HG02943 (cell line): ENCODE measurements around the gene RNF8.
A peak's percentile ranks its signal among the peaks of the same experiment; 100 is the strongest.
"Not testable (repeated sequence)": the region's sequence is repeated elsewhere in the genome, so short reads cannot be mapped to it uniquely, and the experiment has no call there.

Experiments
- ATAC-seq: cut with Tn5 transposase; IDR thresholded peaks from one replicate; pipeline ENCODE4 v1.9.1; 2021; ENCODE audit warnings: mild to moderate bottlenecking, low read depth, moderate library complexity; ENCODE audit not compliant: unreplicated experiment

The RNF8 gene

DNA sequence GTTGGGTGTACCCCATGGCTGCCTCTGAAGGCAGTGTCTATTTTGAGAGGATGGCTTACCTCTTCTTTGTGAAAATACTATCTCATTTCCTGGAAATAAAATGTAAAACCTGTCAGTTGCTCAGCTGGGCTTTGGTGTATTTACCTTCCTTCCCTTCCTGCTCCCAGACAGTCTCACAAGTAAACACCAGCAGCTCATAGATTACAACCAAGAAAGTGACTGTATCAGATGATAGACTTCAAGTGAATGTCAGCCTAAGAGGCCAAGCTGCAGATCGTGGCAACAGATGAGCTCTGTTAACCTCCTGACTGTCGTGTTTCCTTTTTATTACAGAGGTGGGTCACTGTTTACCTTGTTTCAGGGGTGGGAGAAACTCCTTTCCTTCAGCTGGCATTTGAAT is 37.3 kb downstream of the RNF8 start:
- no peak for ATAC-seq

DNA sequence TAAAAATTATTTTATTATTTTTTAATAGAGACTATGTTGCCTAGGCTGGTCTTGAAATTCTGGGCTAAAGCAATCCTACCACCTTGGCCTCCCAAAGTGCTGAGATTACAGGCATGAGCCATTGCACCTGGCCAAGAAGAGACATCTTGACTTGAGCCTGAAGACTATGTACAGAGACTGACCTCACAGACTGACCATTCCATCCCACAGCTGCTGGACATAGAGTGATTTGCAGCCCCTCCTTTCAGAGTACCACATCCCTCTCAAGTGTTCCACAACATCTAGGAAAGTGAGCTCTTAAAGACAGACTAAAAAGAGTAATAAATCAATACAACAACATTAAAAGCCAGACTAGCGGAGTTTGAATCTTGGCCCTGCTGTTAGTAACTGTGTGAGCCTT is 39.0 kb downstream of the RNF8 start:
- ATAC-seq = no peak

DNA sequence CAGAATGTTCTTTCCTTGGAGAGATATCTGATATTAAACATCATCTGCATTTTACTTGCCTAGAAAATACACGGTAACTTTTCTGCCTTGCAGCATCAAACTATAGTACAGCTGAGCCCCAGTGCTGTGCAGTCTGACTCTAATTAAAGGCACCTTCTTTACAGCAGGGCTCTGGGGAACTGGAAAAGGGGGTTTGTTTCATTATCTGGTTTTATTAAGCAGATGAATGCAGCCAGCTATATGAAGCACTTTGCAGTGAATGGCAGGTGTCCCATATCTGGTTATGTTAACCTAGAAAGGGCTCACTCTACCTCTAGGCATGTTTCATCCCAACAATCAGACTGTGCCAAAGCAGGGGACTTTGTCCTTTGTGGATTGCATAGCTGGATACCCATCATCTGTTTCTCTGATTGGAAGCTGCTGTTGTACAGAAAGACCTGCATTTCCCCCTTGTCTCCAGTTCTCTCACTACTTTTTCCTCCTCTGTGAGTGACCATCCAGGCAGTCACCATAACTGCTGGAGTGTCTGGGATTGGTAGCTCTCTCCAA is 39.7 kb downstream of the RNF8 start:
- no peak for ATAC-seq

DNA sequence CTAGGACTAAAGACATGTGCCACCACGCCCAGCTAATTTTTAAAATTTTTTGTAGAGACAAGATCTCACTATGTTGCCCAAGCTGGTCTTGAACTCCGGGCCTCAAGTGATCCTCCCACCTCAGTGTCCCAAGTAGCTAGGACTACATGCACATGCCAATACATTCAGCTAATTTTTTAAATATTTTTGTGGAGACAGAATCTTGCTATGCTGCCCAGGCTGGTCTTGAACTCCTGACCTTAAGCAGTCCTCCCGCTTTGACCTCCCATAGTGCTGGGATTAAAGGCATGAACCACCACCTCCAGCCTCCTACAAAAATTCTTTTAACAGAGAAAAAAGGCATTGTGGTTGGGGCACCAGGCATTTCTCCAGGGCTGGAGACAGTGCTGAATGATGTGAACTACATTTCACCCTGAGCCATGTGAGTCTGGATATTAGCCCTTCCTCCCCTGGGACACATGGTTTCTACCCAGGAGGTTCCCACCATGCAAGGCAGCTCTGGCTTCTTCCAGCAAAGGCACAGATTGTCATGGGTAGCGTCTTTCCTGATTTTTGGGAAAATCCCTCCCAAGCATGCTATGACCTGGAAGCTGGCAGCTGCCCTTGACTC is 42.9 kb downstream of the RNF8 start:
- no peak for ATAC-seq

DNA sequence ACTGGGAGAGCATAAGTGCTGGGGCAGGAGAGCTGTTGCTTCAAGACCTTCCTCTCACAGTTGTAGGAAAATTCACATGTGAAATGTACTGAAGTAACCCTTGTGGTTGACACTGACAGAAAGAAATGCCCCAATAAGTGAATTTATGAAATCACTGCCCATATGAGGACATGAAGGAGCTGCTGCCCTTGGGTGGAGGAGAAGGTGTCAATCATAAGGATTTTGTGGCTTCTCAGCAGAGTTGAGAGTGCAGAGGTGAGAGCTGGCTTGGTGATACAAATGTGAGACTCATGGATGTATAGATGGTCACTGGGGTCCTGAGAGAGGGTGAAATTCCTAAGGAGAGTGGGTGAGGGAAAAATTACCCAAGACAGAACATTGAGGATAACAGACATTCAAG is 45.3 kb downstream of the RNF8 start:
- no peak for ATAC-seq

DNA sequence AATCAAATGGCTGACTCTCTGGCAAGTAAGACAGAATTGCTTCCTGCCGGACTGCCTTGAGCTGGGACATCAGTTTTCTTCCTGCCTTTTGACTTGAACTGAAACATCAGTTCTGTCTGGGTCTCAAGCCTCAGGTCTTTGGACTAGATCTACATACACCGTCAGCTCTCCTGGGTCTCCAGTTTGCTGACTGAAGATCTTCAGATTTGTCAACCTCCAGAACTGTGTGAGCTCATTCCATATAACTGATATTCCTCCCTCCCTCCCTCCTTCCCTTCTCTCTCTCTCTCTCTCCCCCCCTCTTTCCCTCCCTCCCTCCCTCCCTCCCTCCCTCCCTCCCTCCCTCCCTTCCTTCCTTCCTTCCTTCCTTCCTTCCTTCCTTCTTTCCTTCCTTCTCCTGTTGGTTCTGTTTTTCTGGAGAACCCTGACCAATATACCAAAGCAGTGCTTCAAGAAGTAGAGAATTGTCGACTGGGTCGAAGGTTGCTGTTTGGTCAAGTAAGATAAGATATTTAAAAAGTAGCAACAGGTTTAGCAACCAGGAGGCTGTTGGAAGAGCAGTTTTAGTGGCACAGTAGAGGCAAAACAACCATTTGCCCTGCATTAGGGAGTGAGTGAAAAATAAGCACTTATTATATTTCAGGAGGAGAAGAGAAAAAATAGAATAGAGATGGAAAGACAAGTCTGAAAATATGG is 46.2 kb downstream of the RNF8 start:
- ATAC-seq = no peak

DNA sequence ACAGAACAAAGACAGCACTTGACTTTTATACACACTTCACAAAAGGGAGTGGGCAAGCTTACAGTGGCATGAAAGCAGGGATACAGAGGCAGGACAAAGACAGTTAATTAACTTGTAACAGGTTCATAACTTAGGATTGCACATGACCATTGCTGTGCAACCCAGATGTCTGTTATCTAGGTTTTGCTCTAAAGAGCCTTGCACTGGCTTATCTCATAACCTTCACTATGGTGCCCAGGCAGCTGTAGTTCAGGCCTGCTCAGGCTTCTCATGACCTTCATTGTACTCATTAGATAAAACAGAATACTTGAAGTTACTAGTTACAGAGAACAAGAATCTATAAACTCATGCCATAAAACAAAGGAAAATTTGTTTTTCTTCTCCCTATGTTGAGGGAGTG is 47.9 kb downstream of the RNF8 start:
- not testable (repeated sequence) for ATAC-seq

DNA sequence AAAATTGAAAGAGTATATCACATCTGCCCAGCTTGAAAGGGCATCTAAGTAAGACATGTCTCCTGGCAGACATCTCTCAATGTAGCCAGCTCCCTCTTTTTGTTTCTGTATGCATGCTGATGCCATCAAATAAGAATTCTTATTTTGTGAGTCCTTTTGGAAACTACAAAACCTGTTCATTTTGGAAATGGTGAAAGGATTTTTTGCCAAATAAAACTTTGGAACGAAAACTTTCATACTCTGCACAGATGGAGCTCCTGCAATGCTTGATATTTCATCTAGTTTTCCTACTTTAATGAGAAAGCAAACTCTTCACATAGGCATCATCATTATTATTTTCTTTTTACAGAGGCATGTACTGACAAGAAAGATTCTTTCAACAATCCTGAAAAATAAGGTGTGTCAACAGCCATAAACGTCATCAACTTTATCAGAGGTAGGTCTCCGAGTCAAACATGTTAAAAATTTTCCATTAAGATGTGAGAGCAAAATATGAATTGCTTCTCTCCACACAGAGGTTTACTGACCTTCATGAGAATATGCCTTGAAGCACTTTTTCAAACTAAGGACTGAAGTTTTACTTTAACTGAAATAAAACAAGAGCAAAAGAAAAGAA is 53.1 kb downstream of the RNF8 start:
- ATAC-seq = no peak

DNA sequence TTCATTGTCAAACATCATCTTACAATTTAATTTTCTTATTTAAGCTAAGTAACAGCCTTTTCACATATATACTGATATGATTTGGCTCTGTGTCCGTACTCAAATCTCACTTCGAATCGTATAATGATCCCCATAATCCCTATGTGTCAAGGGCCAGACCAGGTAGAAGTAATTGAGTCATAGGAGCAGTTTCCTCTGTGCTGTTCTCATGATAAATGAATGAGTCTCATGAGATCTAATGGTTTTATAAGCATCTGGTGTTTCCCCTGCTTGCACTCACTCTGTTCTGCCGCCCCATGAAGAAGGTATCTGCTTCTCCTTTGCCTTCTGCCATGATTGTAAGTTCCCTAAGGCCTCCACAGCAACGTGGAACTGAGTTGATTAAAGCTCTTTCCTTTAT is 54.2 kb downstream of the RNF8 start:
- no peak for ATAC-seq

DNA sequence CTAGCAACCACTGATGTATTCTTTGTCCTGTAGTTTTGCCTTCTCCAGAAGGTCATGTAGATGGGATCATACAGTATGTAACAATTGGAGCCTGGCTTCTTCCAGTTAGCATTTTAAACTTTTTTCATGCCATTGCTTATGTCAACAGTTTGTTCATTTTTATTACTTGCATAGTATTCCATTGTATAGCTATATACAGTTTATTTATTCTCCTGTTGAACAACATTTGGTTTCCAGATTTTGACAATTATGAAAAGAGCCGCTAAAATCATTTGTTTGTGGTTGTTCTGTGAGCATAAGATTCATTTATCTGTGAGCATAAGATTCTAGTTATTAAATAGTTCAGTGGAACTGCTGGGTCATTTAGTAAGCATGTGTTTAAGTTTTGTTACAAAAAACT is 55.7 kb downstream of the RNF8 start:
- ATAC-seq = no peak

DNA sequence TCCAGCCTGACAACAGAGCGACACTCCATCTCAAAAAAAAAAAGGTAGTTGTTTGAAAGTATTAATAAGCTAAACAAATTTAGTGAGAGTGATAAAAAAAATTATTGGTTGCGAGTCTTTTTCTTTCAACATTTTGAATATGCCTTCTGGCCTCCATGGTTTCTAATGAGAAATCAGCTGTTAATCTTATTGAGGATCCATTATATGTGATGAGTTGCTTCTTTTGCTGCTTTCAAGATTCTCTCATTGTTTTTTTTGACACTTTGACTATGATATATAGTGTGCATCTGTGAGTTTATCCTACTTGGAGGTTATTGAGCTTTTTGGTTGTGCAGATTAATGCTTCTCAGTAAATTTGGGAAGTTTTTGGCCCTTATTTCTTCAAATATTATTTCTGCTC is 63.6 kb downstream of the RNF8 start:
- no peak for ATAC-seq

DNA sequence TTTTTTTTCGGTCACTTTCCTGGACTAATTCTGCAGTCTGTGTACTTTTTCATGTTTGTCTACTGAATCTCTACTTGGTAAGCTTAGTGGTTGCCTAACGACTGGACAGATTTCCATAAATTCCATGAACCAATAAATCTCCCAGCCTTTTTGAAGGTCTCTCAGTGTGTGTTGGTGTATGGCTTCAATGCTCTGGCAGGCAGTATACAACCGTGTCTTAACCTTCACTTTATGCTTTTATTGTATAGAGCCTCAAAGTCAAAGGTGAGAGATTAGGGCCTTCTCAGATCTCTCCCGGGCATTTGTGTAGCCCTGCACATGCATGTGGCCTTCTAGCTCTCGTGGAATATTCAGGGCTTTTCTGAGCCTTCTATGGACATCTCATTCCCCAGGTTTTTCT is 64.9 kb downstream of the RNF8 start:
- no peak for ATAC-seq

DNA sequence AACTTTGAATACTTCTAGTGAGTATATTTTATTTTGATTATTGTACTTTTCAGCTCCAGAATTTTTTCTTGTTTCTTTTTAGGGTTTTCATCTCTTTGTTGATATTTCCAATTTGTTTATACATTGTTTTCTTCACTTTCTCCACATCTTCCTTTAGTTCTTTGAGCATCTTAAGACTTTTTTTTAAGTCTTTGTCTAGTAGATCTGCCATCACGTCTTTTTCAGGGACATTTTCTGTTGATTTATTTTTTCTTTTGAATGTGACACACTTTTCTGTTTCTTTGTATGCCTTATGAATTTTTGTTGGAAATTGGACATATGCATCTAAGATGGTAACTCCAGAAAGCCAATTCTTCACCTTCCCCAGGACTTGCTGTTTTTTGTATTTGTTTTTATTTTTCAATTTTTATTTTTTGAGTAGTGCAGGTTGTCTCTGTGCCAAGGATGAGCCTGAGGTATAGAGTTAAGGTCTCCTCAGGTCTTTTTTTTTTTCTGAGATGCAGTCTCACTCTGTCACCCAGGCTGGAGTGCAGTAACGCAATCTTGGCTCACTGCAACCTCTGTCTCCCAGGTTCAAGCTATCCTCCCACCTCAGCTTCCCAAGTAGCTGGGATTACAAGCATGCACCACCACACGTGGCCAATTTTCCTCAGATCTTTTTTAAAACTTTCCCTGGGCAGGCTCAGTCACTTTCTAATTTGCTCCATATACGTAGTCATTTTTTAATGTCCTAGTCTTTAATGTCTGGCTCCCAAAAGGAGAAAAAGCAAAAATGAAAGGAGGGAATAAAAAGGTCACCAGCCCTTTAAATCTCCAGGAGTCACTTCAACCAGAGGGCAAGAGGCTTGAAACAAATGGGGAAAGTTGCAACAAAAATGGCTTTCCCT is 72.5 kb downstream of the RNF8 start:
- no peak for ATAC-seq

DNA sequence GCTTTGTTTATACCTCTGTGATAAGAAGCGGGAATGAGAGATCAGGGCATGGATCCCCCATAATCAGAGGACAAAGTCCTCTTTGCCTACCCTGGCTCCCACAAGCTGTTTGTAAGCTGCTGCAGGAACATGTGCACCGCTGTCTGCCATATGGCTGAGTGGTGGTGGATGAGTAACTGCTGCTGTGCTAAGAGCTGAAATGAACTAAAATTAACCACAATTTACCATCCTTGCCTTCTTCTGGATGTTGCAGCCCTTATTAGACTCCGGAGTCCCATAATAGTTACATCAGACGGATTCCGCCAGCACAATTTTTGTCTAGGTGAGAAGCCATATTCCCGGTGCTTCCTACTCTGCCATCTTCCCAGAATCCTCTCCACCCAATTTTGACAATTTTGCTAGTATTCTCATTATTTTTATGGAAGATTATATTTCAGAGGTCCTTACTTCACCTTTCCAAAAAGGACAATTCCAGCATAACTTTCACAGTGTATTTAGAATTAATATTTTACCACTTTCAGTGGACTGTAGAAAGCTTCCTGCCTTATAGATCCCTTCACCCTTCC is 73.2 kb downstream of the RNF8 start:
- ATAC-seq = no peak

DNA sequence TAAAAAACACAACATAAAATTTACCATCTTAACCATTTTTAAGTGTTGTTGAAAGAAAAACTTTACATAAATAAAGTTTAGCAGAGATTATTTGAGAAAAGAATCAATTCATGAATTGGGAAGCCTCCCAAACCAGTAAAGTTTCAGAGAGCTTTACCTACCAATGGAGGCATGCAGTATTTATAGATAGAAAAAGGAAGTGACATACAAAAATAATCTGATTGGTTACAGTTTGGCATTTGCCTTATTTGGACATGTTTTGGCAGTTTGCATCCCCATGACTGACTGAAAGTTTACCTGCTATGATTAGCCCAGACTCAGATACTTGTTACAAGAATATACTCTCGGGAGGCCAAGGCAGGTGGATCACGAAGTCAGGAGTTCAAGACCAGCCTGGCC is 75.6 kb downstream of the RNF8 start:
- ATAC-seq = no peak

DNA sequence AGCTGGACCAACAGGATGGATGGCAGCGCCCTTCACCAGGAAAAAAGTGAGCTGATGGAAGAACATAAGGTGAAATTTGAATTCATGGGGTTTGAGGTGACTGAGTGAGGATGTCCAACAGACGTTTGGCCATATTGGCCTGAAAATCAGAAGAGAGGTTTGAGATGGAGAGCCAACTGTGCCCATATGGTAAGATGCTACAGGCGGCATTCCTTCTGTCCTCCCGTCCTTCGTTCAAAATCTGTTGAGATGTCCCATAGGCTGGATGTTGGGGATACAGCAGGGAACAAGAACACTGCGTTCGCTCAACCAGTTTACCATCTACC is 78.8 kb downstream of the RNF8 start:
- peak; percentile 2 for ATAC-seq

DNA sequence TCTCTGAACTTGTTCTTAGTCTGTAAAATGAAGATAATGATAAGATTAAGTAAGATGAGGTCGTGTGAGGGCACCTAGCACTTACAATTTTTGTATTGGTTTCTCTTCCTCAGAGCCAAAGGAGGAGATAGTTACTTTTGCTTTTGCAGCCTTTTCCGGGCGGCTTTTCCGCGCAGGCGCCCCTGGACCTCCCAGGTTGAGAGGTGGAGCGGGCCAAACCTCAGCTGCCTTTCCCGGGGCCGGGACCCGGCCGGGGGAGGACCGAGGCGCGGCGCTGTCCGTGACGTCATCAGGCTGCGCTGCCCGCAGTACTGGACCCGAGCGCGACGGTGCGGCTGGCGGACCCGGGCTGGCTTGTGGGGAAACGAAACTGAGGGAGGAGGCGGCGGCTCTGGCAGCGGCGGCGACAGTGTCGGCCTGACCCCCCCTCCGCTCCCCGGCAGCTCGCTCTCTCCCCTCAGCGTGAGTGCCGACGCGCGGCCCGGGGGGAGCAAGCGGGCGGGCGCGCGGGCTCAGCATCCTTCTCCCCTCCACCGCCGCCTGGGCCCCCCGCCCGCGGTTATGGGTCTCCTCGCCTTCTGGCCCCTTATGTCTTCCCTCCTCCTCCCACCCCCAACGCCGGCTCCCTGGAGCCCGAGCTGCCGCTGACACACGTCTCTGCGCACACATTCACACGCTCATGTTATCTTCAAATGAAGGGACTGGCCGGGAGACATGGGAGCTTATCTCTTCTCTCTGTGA is 79.3 kb downstream of the RNF8 start, which contains the start of gene CMTR1:
TSS of gene CMTR1 (plus strand) at position 306 of the 741 bp plus-strand sequence. CDS start 2,409 bp downstream, outside the sequence.
- ATAC-seq = peak; percentile 86

DNA sequence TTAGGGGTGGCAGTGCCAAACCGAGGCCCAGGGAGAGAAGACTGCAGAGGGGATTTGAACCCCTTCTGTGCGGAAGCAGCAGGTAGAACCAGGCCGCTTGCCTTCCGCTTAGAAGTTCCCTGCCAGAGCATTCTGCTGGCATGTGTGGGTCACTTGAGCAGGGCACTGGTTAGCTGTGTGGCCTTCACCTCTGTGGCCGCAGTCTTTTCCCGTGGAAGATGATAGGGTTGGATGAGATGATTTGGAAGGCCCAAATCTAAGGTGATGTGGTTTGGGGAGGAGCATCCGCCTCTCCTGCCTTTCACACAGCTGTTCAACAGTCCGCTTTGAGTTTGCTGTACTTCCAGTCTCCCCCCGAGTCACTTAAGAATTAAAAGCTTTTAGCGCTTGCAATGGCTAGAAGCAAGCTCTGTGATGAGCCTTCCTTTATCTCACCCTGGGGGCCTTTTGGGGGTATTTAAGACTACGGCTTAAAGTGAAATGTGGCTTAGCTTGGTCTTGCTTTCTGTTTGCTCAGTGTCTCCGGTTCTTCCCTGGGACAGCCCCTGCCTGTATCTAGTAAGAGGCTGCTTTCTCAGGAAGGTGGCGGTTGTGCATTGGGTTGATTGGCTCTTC is 80.0 kb downstream of the RNF8 start:
- ATAC-seq = peak; percentile 25

DNA sequence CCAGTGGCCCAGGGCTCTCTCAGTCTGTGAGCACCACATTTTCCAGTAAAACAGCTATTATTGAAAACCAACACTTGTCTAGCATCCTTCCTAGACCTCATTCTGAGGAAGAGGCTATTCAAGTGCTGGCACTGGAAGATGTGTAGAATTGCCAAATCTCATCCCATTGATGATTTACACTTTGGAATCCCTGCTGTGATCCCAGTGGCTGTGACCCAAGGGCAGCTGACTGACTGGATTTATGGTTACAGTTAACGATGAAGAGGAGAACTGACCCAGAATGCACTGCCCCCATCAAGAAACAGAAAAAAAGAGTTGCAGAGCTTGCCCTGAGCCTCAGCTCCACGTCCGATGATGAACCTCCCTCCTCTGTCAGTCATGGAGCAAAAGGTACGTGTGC is 81.6 kb downstream of the RNF8 start:
- no peak for ATAC-seq
